Astrocyte (in vitro differentiated cells and primary cell): ENCODE data around the gene FASLG. TPM values are rescaled to one million over a fixed set of nuclear protein-coding genes. Genes with fewer than 3 reads are reported as not detected.

Experiments used
- DNase-seq: peaks from one replicate; pipeline ENCODE4 v3.0.0-alpha.2; 2010; ENCODE audit warnings: low read depth
- FAIRE-seq: peaks from 2 replicates; lab custom pipeline; 2011; peaks lifted over from hg19 to GRCh38; lab: Jason Lieb, UNC
- H2AFZ ChIP-seq: 2 replicates; pipeline ENCODE4 v1.6.0; 2012; ENCODE audit warnings: low read depth, low read length, inconsistent platforms
- H3K27ac ChIP-seq: 2 replicates; pipeline ENCODE4 v1.5.1; 2011; ENCODE audit warnings: low read depth, low read length, inconsistent platforms
- H3K27me3 ChIP-seq: 2 replicates; pipeline ENCODE4 v1.6.0; 2011; ENCODE audit warnings: low read length, inconsistent platforms; ENCODE audit not compliant: insufficient read depth
- H3K36me3 ChIP-seq: 2 replicates; pipeline ENCODE4 v1.5.1; 2011; ENCODE audit warnings: low read length, inconsistent platforms; ENCODE audit not compliant: insufficient read depth
- H3K4me1 ChIP-seq: 2 replicates; pipeline ENCODE4 v1.5.1; 2011; ENCODE audit warnings: low read length, inconsistent platforms; ENCODE audit not compliant: insufficient read depth
- H3K4me2 ChIP-seq: 2 replicates; pipeline ENCODE4 v1.6.0; 2012; ENCODE audit warnings: low read length, inconsistent platforms
- H3K4me3 ChIP-seq: 2 replicates; pipeline ENCODE4 v1.5.1; 2011; ENCODE audit warnings: low read depth, mild to moderate bottlenecking, low read length, inconsistent platforms; ENCODE audit not compliant: insufficient read depth
- H3K79me2 ChIP-seq: 2 replicates; pipeline ENCODE4 v1.6.0; 2012; ENCODE audit warnings: mild to moderate bottlenecking, low read length, inconsistent platforms; ENCODE audit not compliant: insufficient read depth
- H3K9ac ChIP-seq: 2 replicates; pipeline ENCODE4 v1.6.0; 2012; ENCODE audit warnings: mild to moderate bottlenecking, low read length, inconsistent platforms
- H3K9me3 ChIP-seq: 2 replicates; pipeline ENCODE4 v1.5.1; 2012; ENCODE audit warnings: low read depth, mild to moderate bottlenecking, low read length, inconsistent platforms; ENCODE audit not compliant: insufficient read depth
- H4K20me1 ChIP-seq: 2 replicates; pipeline ENCODE4 v1.6.0; 2012; ENCODE audit warnings: low read length, inconsistent platforms; ENCODE audit not compliant: insufficient read depth
- H3K27ac Mint-ChIP-seq: one replicate; pipeline ENCODE4 v1.8.0; 2021; ENCODE audit warnings: mild to moderate bottlenecking, mixed read lengths; ENCODE audit not compliant: unreplicated experiment
- H3K27me3 Mint-ChIP-seq: one replicate; pipeline ENCODE4 v1.8.0; 2021; ENCODE audit warnings: low read depth, mixed read lengths; ENCODE audit not compliant: unreplicated experiment
- H3K36me3 Mint-ChIP-seq: one replicate; pipeline ENCODE4 v1.8.0; 2021; ENCODE audit warnings: low read depth, mixed read lengths; ENCODE audit not compliant: unreplicated experiment
- H3K4me1 Mint-ChIP-seq: one replicate; pipeline ENCODE4 v1.8.0; 2021; ENCODE audit warnings: low read depth, mixed read lengths; ENCODE audit not compliant: unreplicated experiment
- H3K4me3 Mint-ChIP-seq: one replicate; pipeline ENCODE4 v1.8.0; 2021; ENCODE audit warnings: mild to moderate bottlenecking, moderate library complexity, mixed read lengths; ENCODE audit not compliant: unreplicated experiment
- H3K9me3 Mint-ChIP-seq: one replicate; pipeline ENCODE4 v1.8.0; 2021; ENCODE audit warnings: mild to moderate bottlenecking, mixed read lengths; ENCODE audit not compliant: unreplicated experiment
- CTCF ChIP-seq: IDR thresholded peaks from 2 replicates; pipeline ENCODE4 v1.5.1; 2011; ENCODE audit warnings: low read depth, mild to moderate bottlenecking, inconsistent platforms, low read length, moderate library complexity; ENCODE audit not compliant: insufficient read depth
- EZH2 ChIP-seq: IDR thresholded peaks from 2 replicates; pipeline ENCODE4 v1.6.1; 2012; ENCODE audit warnings: mild to moderate bottlenecking, low read length, inconsistent platforms; ENCODE audit not compliant: insufficient read depth
- total RNA-seq: library from RNA; stranded (reverse); gene quantifications from 2 replicates; pipeline ENCODE4 v1.2.1, GENCODE V29; 2021

FASLG gene
- total RNA-seq, 1 donor from 2014 or later, result not detected

GRCh38 chr1:172674831-172675613 lies 16.1 kb downstream of the FASLG start:
- Histone ChIP-seq H2AFZ (no peak overlapping the region), H3K4me2 (no peak overlapping the region)
- peak overlapping the region; percentile 27 for H3K4me3 Mint-ChIP-seq

GRCh38 chr1:172679000-172679772 lies 20.3 kb downstream of the FASLG start:
- no peak for DNase-seq
- H2AFZ ChIP-seq, result no peak overlapping the region
- H4K20me1 ChIP-seq, result no peaks in the 10 kb centered on the region
- no peaks in the 10 kb centered on the region for H3K4me1 ChIP-seq
- Mint-ChIP-seq H3K4me3 (no peak overlapping the region), H3K27me3 (no peaks in the 10 kb centered on the region), H3K36me3 (no peaks in the 10 kb centered on the region), H3K4me1 (peaks cover 43% of the 10 kb centered on the region), H3K27ac (no peak overlapping the region), H3K9me3 (no peaks in the 10 kb centered on the region)
- H3K27me3 ChIP-seq, result no peaks in the 10 kb centered on the region
- H3K4me2 ChIP-seq, result no peak overlapping the region
- no peak for TF ChIP-seq EZH2
- no peak for TF ChIP-seq CTCF
- H3K36me3 ChIP-seq, result no peaks in the 10 kb centered on the region
- H3K79me2 ChIP-seq, result no peaks in the 10 kb centered on the region
- H3K4me3 ChIP-seq, result no peak overlapping the region
- H3K9me3 ChIP-seq, result no peaks in the 10 kb centered on the region
- H3K9ac ChIP-seq, result no peak overlapping the region
- no peak overlapping the region for H3K27ac ChIP-seq
- FAIRE-seq, result no peak

More at GRCh38 chr1:172674831-172675613, 16.1 kb downstream of the FASLG start:
- no peaks in the 10 kb centered on the region for H3K4me1 ChIP-seq
- H3K27ac Mint-ChIP-seq, result peak overlapping the region; percentile 37
- no peaks in the 10 kb centered on the region for H3K79me2 ChIP-seq
- H3K9me3 Mint-ChIP-seq, result no peaks in the 10 kb centered on the region
- H3K9ac ChIP-seq, result no peak overlapping the region
- H4K20me1 ChIP-seq, result no peaks in the 10 kb centered on the region
- no peak for FAIRE-seq
- peak; percentile 20 for DNase-seq
- H3K4me1 Mint-ChIP-seq, result peaks cover 36% of the 10 kb centered on the region
- no peaks in the 10 kb centered on the region for H3K9me3 ChIP-seq
- no peak for TF ChIP-seq CTCF
- TF ChIP-seq EZH2, result no peak
- no peak overlapping the region for H3K27ac ChIP-seq
- H3K36me3 Mint-ChIP-seq, result no peaks in the 10 kb centered on the region
- H3K27me3 ChIP-seq, result no peaks in the 10 kb centered on the region
- H3K27me3 Mint-ChIP-seq, result no peaks in the 10 kb centered on the region
- H3K4me3 ChIP-seq, result no peak overlapping the region
- H3K36me3 ChIP-seq, result no peaks in the 10 kb centered on the region
